HG03521 (cell line): Measurements from ENCODE around the gene HIGD1C.

Experiments
- ATAC-seq: cut with Tn5 transposase; IDR thresholded peaks from one replicate; pipeline ENCODE4 v1.9.1; 2021; ENCODE audit warnings: mild to moderate bottlenecking, moderate library complexity; ENCODE audit not compliant: unreplicated experiment

HIGD1C gene

DNA sequence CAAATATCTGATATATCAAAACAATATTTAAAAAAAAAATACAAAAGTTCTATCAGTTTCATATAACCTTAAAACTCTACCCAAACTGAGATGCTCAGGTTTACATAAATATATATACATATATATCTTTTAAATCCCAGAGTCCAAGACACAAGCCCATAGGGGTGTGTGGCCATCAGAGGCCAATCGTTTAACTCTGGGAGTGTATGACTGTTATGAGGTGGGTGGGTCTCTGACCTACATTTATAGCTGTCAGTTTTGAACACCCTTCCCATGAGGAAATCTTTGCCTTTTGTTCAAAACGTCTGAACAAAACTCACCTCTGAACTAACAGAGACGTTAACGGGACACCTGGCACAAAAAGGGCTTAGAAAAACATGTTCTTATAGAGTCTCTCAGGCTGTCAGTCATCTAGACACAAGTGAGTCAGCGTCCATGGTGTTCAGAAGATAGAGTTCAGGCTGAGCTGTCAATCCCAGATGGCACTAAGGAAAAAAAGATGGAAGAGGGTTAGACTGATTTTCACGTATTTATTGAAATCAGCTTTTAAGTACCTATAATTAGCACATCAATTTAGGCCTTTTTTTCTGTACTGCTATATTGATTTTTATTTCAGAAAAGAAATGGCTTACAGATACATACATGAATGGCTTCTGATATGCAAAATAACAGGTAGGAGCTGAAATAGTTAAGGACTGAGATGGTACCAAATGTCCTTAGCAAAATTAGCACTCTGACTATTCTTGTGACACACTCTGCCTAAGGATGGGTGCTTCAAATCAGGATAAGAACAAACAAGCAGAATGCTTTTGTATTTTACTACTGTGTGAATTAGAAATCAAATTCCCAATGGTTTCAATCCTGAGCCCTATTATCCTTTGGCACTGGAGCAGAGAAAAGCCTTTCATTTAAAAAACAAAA is 29.2 kb downstream of the HIGD1C start:
- ATAC-seq, result no peak

DNA sequence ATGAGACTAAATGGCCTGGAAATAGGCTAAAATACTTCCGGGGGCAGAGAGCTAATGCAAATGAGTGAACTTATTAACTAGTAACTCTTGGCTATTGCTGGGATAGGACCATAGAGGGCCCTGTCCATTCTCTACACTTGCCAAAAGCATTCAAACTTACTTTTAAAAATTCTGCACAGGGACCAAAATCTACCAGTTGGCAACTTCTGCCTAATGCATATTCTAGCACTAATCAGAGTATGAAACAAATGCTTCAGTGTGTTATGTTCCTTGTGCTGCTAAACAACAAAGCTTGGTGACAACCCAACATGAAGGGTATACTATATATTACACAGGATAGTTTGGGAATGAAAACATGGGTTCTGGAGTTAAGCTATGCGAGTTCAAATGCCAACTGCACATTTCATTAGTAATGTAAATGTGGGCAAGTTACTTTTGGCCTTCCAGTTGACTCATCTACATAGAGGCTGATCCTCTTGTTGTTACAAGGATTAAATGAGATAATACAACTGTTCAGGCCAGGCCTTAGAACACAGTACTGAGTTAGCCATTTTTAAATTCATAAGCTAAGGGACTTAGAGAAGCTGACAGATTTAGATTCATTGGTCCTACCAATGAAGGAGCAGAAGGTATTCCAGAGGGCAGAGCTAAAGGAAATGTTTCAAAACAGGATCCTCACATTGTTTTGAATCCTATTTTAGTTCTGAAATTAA is 32.4 kb downstream of the HIGD1C start:
- no peak for ATAC-seq

DNA sequence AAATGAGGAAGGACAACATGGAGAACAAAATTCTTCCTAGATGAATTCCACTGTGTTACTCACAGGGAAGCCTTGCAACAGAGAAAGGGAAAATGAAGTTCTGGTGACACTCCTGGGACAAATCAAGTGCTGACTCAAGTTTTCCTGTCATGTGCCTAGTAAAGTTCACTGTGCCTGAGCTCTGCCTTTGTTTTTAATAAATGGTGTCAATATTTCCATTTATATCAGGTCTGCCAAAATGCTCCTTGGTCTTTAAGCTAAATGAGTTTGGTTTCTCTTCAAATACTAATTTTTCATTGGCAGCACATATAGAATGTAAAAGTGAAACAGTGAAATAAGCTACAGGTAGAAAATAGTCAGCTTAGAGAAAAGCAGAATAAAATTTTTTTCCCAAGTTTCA is 33.0 kb downstream of the HIGD1C start:
- no peak for ATAC-seq

DNA sequence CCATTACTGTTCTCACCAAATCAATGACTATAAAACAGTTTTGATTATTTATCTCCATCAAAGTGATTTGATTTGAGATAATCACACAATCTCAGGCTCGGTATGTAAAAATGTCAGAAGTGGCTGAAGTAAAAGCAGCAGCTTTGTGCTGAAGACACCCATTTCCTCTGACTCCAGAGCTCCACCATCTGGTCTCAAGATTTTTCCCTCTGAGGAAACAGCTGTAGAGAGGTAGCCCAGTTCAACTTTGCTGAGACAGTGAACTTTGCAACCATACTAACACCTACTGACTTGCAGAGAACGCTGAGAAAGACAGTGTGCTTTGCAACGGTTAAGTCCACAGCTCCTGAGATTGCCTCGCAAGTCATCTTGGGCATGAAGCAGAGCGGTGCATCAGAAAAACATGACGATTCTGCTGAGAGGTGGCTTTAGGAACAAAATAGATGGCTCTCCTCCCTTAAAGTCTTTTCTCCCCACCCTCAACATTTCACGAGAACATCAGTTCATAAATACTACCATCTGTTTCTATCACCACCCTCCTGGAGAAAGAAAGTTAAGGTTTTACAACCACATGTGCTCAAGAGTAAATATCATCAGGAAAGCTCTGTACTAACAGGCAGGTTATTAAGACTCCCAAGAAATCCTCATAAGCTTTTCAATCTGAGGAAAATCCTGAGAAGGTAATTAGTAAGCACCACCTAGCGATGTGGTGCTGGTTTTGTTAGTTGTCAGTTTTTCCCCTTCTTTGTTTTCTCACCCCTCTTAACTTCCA is 34.8 kb downstream of the HIGD1C start:
- ATAC-seq, result no peak

DNA sequence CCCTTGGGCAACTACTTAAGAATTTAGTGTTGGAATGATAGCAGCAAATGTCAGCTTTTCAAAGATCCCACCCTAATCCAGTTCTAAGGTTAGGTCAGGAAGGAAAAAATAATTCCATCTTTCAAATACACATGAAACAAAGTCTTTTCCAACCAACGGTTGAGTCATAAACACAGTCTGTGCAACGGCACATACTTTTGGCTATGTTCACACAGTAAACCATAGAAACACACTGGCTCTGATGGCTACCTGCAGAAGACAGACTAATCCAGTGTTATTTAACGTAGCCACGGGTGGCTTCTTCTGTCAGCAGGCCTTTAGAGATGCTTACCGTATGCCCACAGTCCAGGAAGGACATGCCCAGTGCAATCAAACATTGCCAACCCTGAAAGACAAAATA is 35.7 kb downstream of the HIGD1C start:
- ATAC-seq, result no peak

DNA sequence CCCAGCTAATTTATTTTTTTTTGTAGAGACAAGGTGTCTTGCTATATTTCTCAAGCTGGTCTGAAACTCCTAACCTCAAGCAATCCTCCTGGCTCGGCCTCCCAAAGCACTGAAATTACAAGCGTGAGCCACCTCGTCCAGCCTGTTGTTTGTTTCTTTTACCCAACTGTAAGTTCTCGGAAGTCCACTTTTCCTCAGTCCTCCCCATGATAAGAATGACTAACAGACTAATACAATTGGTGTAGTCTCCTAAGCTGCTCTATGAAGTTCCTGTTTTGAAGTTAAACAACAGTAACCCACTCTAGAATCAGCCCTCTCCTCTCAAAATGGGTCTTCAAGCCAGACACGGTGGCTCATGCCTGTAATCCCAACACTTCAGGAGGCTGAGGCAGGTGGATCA is 36.5 kb downstream of the HIGD1C start:
- no peak for ATAC-seq

DNA sequence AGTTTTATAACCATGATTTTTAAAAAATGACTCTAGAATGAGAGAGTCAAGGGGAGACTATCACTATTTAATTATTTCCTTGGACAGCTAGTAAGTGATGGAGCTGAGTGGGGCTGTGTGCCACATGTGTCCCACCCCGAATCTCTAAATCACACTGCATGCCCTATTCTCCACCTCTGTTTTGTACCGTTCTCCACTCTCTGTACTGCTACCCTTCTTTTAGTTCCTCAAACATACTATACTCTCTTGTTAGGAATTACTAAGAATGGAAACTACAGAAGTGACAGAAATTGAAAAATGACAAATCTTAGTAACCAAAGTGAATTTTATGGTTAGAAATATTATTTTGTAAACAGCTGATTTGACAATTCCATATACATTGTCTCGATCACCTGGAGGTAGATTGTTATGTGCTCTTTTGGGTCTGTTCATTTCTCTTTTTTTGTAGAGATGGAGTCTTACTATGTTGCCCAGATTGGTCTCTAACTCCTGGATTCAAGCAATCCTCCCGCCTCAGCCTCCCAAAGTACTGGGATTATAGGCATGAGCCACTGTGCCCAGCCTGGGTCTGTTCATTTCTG is 37.9 kb downstream of the HIGD1C start:
- ATAC-seq, result no peak

DNA sequence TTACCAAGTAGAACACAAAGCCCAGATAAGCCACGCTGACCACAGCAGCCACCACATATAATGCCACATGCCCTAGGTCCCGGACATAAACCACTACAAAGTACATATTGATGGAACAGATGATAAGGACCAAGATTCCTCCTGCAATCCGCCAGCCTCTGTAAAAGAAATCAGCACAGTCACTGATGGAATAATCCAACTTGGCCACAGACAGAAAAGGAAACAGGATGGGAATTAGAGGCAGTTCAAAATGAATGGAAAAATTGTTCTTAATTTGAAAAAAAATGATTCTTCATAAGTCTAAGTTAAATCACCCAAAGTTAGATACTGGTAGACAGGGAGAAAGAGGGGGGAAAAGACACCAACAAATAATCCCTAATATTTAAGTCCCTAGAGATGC is 38.4 kb downstream of the HIGD1C start:
- no peak for ATAC-seq

DNA sequence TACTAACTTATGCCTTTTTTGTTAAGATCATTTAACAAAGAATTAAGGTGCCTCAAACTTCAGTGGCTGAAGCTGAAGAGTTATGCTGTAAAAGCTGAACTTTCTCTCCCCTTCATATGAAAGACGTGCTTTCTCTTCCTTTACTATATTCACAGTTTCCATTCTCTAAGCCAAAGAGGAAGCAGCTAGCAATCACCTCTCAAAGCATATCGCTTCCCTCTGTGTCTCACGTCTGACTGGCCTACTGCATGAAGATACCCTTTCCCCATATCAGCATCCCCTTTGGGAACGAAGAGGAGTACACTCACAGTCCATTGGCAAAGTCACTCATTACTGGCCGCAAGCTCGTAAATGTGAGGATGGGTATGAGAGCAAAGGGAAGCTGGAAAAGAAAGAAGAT is 38.9 kb downstream of the HIGD1C start:
- ATAC-seq, result no peak

DNA sequence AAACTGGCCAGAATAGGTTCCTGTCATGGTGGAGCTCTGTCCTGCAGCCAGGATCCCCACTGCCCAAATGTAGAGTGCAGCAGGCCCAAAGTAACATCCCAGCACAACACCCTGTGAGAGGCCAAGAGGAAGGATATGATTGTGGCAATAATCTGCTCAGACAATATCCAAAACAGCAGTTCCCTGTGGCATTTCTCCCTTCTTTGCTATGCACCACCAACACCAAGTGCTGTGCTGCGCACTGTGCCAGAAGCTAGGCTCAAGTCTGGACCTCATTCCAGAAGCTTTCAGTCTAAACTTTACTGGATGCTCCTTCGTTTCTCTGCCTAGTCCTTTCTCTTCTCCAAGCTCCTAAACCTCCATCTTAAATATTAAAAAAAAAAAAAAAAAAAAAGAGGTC is 40.5 kb downstream of the HIGD1C start:
- ATAC-seq, result no peak

DNA sequence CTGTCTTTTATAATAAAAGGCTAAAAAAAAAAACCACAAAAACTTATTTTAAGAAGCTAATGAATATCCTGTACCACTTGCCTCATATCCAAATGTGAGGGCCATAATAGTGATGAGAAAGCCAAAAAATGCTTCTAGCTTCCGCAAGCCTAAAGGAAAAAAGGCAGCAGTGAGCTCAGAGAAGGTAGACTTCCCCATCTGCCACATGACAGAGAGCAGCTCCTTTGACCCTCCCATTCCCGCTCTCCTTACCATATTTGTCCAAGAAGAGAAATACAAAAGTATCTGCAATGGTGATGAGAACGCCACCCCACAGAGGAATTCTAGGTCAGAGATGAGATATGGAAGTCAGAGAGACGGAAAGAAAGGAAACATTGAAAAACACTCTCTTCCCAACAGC is 46.7 kb downstream of the HIGD1C start:
- no peak for ATAC-seq

DNA sequence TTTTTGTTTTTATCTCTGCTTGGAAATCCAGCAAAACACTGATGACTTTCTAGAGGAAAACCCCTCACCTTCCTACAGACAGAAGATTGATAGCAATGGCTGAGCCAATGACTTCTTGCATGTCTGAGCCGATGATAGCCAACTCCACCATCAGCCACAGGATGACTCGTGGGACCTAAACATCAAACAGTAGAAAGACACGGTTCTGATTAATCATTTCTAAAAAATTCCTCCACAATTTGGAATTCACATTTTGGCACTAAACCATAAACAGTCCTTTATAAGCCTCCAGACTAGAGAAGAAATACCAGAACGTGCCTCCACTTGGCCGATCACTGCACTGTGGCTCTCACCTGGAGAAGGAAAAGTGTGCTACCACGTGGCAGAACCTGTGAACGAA is 47.9 kb downstream of the HIGD1C start:
- no peak for ATAC-seq

DNA sequence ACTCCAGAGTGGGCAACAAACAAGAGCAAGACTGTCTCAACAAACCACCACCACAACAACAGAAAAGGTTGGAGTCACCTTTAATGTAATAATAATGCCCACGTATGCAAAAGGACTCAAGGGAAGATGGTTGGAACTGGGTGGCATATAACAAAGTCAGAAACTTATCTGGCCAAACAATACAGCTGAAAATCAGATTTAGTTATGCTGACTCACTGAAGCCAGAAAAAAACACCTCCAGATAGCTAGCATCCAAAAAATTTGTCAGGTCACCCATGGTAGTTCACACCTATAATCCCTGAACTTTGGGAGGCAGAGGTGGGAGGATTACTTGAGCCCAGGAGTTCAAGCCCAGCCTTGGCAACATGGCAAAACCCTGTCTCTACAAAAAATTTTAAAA is 49.5 kb downstream of the HIGD1C start:
- ATAC-seq, result no peak

DNA sequence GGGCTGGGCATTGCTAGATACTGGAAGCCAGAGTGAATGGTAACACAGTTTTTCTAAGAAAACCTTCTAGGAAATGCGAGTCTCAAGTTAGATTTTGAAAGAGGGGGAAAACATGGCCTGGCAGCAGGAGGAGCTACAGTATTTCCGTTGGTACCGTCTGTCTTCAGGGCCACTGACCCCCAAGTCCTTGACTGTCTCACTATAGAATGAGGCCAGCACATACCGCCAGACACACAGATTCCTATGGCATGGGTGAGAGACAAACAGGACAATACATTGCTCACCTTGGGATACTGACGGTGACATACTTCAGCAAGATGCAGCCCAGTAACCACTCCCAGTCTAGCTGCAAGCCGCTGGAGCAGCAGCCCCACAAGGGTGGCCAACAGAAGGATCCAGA is 52.2 kb downstream of the HIGD1C start:
- no peak for ATAC-seq

DNA sequence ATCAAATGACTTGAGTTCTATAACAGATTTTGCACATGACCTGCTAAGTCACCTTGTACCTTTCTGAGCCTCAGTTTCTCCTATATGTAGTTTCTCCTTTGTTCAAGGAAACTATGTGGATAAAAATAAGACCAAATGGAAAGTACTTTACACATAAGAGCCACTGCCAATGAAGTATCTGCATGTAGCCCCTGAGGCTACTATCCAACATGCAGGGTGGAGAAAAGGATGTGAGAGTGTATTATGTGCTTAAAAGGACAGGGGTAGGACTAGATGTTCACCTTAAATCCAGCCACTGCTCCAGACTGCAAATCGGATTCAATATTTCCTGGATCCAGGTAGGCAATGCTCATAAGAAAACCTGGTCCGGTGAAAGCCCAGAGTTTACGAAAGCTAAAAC is 52.7 kb downstream of the HIGD1C start:
- ATAC-seq, result no peak

DNA sequence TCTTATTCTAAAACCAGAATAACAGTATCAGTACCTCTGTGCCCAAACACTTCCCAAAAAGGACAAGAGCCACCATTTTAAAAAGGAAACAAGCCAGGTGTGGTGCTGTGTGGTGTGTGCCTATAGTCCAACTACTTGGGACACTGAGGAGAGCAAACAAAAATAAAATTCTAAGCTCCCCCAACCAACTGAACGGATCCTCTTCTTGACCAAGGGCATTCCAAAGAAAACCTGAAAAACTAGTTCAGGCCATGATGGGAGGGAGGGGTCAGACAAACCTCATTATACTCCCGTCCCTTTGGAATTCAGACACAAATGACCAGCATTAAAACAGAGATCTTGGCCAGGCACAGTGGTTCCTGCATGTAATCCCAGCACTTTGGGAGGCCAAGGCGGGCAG is 53.3 kb downstream of the HIGD1C start:
- no peak for ATAC-seq

DNA sequence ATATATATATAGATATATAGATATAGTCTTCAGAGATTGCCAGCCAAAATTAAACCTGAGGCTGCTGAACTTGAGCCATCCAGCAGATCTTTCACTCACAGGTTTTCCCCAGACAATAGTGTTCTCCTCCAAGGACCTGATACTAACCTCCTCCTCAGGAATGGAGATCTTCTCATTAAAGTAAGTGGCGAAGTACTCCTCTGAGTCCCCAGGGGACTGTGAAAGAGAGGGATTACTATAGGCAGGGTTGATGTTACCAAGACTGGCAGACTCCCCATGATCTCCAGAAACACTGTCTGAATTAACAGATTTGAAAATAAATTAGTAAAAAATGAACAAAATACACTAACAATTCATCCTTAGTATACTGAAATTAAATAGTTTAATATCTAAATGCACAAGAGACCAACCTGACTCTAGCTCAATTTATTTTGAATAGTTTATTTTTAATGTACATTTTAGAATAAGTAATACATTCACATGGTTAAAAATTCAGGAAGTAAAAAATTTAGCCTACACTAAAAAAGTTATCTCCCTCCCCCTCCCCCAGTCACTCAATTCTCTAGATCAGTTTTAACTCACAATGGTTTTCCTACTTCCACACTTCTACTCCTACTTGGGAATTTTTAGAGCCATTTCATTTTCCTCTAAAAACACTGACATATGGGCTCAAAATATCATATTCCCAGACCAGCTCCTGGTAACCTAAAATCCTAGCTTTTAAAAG is 56.1 kb downstream of the HIGD1C start:
- ATAC-seq, result no peak

DNA sequence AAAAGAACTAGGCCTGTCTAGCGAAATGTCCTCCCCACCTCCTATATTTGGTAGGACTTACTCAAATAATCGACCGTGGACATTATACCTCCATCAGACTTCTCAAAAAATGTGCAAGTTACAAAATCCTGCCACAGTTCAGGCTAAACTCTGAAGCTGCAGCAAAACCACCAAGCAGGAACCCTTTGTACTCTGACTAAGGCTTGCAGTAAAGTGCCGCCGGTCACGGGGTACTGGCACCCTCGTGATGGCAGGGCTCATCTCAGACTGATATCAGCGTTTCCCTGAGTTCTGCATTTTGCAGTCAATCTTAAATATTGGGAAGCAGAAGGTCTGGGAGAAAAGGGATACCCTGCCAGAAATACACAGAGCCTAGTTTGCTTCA is 56.7 kb downstream of the HIGD1C start:
- ATAC-seq, result no peak

DNA sequence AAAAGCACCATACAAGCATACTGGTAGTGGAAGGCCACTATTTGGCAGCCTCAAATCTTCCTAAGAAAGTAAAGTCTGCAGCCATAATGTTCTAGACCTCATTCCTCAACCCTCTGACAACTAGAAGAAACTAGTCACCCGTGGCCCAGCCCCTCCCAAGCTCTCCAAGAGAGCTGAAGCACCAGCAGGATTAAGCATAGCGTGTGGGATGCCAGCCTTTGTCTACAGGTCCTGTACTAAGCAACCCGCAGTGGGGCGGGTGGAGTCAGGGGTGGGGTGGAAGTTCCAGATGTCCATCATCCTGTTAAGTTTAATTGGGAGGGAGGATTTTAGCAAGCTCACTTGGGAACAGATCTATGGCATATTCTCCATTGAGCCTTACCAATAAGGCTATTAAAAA is 59.6 kb downstream of the HIGD1C start:
- ATAC-seq, result no peak

DNA sequence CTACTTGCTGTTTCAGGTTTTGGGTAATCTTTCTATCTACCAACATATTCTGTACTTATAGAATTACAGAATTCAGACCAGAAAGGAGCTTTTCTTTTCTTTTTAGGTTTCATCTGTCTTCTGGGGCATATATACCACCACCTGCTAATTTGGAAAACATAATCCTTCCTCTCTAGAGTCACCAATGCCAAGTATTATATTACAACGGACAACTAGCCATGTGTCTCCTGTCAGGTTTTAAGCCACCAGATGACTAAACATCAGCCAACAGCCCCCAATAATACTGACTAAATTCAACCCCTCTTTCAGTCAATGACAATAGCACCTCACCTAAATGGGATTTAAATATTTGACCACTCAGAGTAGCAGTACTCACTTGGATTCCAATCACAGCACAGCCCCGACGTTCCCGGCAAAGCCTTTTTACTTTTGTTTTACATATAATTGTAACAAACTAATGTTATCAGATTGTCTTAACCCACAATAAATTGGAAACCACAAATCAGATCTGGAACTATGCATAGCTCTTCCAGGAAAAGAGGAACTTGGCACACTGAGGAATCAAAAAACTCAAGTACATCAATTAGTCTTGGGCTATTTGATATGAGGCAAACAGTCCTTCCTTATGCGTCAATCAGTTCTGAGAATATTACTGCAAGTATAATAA is 60.4 kb downstream of the HIGD1C start:
- no peak for ATAC-seq
